ENCODE results near the gene SF3A1. TPM values are rescaled to one million over a fixed set of nuclear protein-coding genes. Genes with fewer than 3 reads are reported as not detected.

SF3A1 gene
- total and polyA plus RNA-seq, 7 experiments from 2014 or later = 83.2 to 341 (median 282) TPM

- intact Hi-C loops (cut with micrococcal nuclease) = no loop called here
- peak overlapping the region; percentile 4 to 96 (median 92) for H3K4me3 Mint-ChIP-seq
- DNase-seq = no peak
- no peaks in the 10 kb centered on the region for H3K9me3 Mint-ChIP-seq
- ChIA-PET POLR2A (interaction anchor here (0.9 to 48.9 kb wide), 7 partner anchors 13 to 101 kb away, joined by 3 to 1265 read pairs (median 6); partner anchors contain the start of genes CASTOR1, CCDC157 and SF3A1), CTCF (interaction anchor here (0.9 to 8.1 kb wide), 3 partner anchors 13 to 34 kb away, joined by 3 to 78 read pairs (median 8); partner anchors contain the start of gene CASTOR1)
- Histone ChIP-seq H3K27ac (ENCODE audit: low read depth, low read length) (peak overlapping the region; percentile 24), H3K9me3 (ENCODE audit: control insufficient read depth in 2 of 3, low read length in 3 of 3) (no peaks in the 10 kb centered on the region), H3K27me3 (ENCODE audit: control insufficient read depth in 2 of 2, insufficient read depth in 2 of 2, low read length in 2 of 2) (no peaks in the 10 kb centered on the region), H3K36me3 (ENCODE audit: control insufficient read depth in 2 of 3, insufficient read depth in 3 of 3, low read length in 3 of 3) (peaks cover 0 to 35% (median 4%) of the 10 kb centered on the region in 3 experiments), H3K4me3 (ENCODE audit: low read length) (peak overlapping the region; percentile 8), H3K4me1 (ENCODE audit: control insufficient read depth in 2 of 2, insufficient read depth in 2 of 2, low read length in 2 of 2) (peaks cover 64 to 79% of the 10 kb centered on the region in 2 donors)
- H3K27ac Mint-ChIP-seq = peak overlapping the region in 8 of 9 donors; percentile 28 to 93 (median 90)
- H3K4me1 Mint-ChIP-seq = peaks cover 73 to 86% (median 79%) of the 10 kb centered on the region in 7 donors
- ATAC-seq = no peak
- H3K27me3 Mint-ChIP-seq = no peaks in the 10 kb centered on the region
- peaks cover 6 to 37% (median 25%) of the 10 kb centered on the region in 5 donors for H3K36me3 Mint-ChIP-seq
These were observed 33.4 kb downstream of the SF3A1 start for GRCh38 chr22:30323246-30323645.

GRCh38 chr22:30321461-30321860 lies 35.2 kb downstream of the SF3A1 start:
- Histone ChIP-seq H3K36me3 (ENCODE audit: control insufficient read depth in 2 of 3, insufficient read depth in 3 of 3, low read length in 3 of 3) (peaks cover 0 to 43% (median 4%) of the 10 kb centered on the region in 3 experiments), H3K4me1 (ENCODE audit: control insufficient read depth in 2 of 2, insufficient read depth in 2 of 2, low read length in 2 of 2) (peaks cover 60 to 87% of the 10 kb centered on the region in 2 donors), H3K9me3 (ENCODE audit: control insufficient read depth in 2 of 3, low read length in 3 of 3) (no peaks in the 10 kb centered on the region), H3K4me3 (ENCODE audit: low read length) (no peak overlapping the region), H3K27ac (ENCODE audit: low read depth, low read length) (peak overlapping the region; percentile 54), H3K27me3 (ENCODE audit: control insufficient read depth in 2 of 2, insufficient read depth in 2 of 2, low read length in 2 of 2) (no peaks in the 10 kb centered on the region)
- ChIA-PET CTCF (interaction anchor here (1.2 to 8.1 kb wide), 3 partner anchors 8 to 32 kb away, joined by 3 to 78 read pairs (median 5); partner anchors contain the start of gene CASTOR1), POLR2A (interaction anchor here (1.6 to 48.9 kb wide), 3 partner anchors 11 to 35 kb away, joined by 4 to 1265 read pairs (median 5); partner anchors contain the start of genes CASTOR1, CCDC157 and SF3A1)
- ATAC-seq (no peak), DNase-seq (no peak)
- Mint-ChIP-seq H3K4me1 (peaks cover 82 to 91% (median 85%) of the 10 kb centered on the region in 7 donors), H3K36me3 (peaks cover 6 to 38% (median 25%) of the 10 kb centered on the region in 5 donors), H3K9me3 (no peaks in the 10 kb centered on the region), H3K4me3 (peak overlapping the region in 8 of 10 donors; percentile 35 to 87 (median 47)), H3K27me3 (no peaks in the 10 kb centered on the region), H3K27ac (peak overlapping the region in 8 of 9 donors; percentile 48 to 98 (median 88))
- intact Hi-C loops (cut with micrococcal nuclease) = no loop called here

GRCh38 chr22:30320021-30320556 lies 36.6 kb downstream of the SF3A1 start:
- Histone ChIP-seq H3K4me3 (ENCODE audit: low read length) (no peak overlapping the region), H3K27ac (ENCODE audit: low read depth, low read length) (peak overlapping the region; percentile 49), H3K4me1 (ENCODE audit: control insufficient read depth in 2 of 2, insufficient read depth in 2 of 2, low read length in 2 of 2) (peaks cover 67 to 100% of the 10 kb centered on the region in 2 donors), H3K36me3 (ENCODE audit: control insufficient read depth in 2 of 3, insufficient read depth in 3 of 3, low read length in 3 of 3) (peaks cover 0 to 34% (median 4%) of the 10 kb centered on the region in 3 experiments), H3K27me3 (ENCODE audit: control insufficient read depth in 2 of 2, insufficient read depth in 2 of 2, low read length in 2 of 2) (no peaks in the 10 kb centered on the region), H3K9me3 (ENCODE audit: control insufficient read depth in 2 of 3, low read length in 3 of 3) (no peaks in the 10 kb centered on the region)
- CTCF ChIA-PET = interaction anchor here (1.2 kb wide), 1 partner anchor 10 kb away, joined by 3 read pairs; no protein-coding TSS in a partner anchor
- Mint-ChIP-seq H3K4me1 (peaks cover 87 to 97% (median 93%) of the 10 kb centered on the region in 7 donors), H3K4me3 (peak overlapping the region in 9 of 10 donors; percentile 25 to 87 (median 51)), H3K9me3 (no peaks in the 10 kb centered on the region), H3K36me3 (peaks cover 6 to 47% (median 29%) of the 10 kb centered on the region in 5 donors), H3K27me3 (no peaks in the 10 kb centered on the region), H3K27ac (peak overlapping the region in 8 of 9 donors; percentile 57 to 98 (median 89))
- POLR2A ChIA-PET = interaction anchor here (1.7 to 48.9 kb wide), 3 partner anchors 13 to 36 kb away, joined by 5 to 1265 read pairs (median 6); partner anchors contain the start of genes CASTOR1, CCDC157 and SF3A1
- no peak for ATAC-seq
- intact Hi-C loops (cut with micrococcal nuclease) = no loop called here
- DNase-seq = no peak

GRCh38 chr22:30318799-30319419 lies 37.8 kb downstream of the SF3A1 start:
- ATAC-seq = peak; percentile 51
- ChIA-PET CTCF (interaction anchor here (0.6 to 0.8 kb wide), 2 partner anchors 56 to 69 kb away, joined by 3 to 4 read pairs; no protein-coding TSS in a partner anchor), POLR2A (interaction anchor here (1.3 to 48.9 kb wide), 2 partner anchors 18 to 38 kb away, joined by 6 to 1265 read pairs (median 6); partner anchors contain the start of genes CASTOR1, CCDC157 and SF3A1)
- peaks cover 86 to 97% (median 92%) of the 10 kb centered on the region in 7 donors for H3K4me1 Mint-ChIP-seq
- no peaks in the 10 kb centered on the region for H3K9me3 Mint-ChIP-seq
- no peak overlapping the region for H3K4me3 ChIP-seq (ENCODE audit: low read length)
- peak overlapping the region; percentile 49 for H3K27ac ChIP-seq (ENCODE audit: low read depth, low read length)
- peak overlapping the region; percentile 1 to 98 (median 89) for H3K27ac Mint-ChIP-seq
- H3K4me1 ChIP-seq (ENCODE audit: control insufficient read depth in 2 of 2, insufficient read depth in 2 of 2, low read length in 2 of 2) = peaks cover 67 to 100% of the 10 kb centered on the region in 2 donors
- H3K36me3 ChIP-seq (ENCODE audit: control insufficient read depth in 2 of 3, insufficient read depth in 3 of 3, low read length in 3 of 3) = peaks cover 0 to 31% (median 4%) of the 10 kb centered on the region in 3 experiments
- peaks cover 6 to 53% (median 23%) of the 10 kb centered on the region in 5 donors for H3K36me3 Mint-ChIP-seq
- no peaks in the 10 kb centered on the region for H3K27me3 ChIP-seq (ENCODE audit: control insufficient read depth in 2 of 2, insufficient read depth in 2 of 2, low read length in 2 of 2)
- intact Hi-C loops (cut with micrococcal nuclease) = loop anchor here in 1 of 2 donors (1.0 kb wide), 1 partner anchor 8 kb away; no protein-coding TSS in a partner anchor
- H3K4me3 Mint-ChIP-seq = peak overlapping the region in 9 of 10 donors; percentile 25 to 87 (median 57)
- H3K27me3 Mint-ChIP-seq = no peaks in the 10 kb centered on the region
- H3K9me3 ChIP-seq (ENCODE audit: control insufficient read depth in 2 of 3, low read length in 3 of 3) = no peaks in the 10 kb centered on the region
- no peak for DNase-seq

- Mint-ChIP-seq H3K36me3 (peaks cover 6 to 54% (median 21%) of the 10 kb centered on the region in 5 donors), H3K27ac (peak overlapping the region in 8 of 9 donors; percentile 51 to 98 (median 90)), H3K27me3 (no peaks in the 10 kb centered on the region), H3K4me1 (peaks cover 84 to 97% (median 90%) of the 10 kb centered on the region in 7 donors), H3K4me3 (peak overlapping the region in 7 of 10 donors; percentile 25 to 87 (median 60)), H3K9me3 (peaks cover 0 to under 1% (median 0%) of the 10 kb centered on the region in 11 donors)
- H3K27ac ChIP-seq (ENCODE audit: low read depth, low read length) = peak overlapping the region; percentile 49
- H3K36me3 ChIP-seq (ENCODE audit: control insufficient read depth in 2 of 3, insufficient read depth in 3 of 3, low read length in 3 of 3) = peaks cover 0 to 31% (median 4%) of the 10 kb centered on the region in 3 experiments
- no peaks in the 10 kb centered on the region for H3K9me3 ChIP-seq (ENCODE audit: control insufficient read depth in 2 of 3, low read length in 3 of 3)
- no peak overlapping the region for H3K4me3 ChIP-seq (ENCODE audit: low read length)
- no peaks in the 10 kb centered on the region for H3K27me3 ChIP-seq (ENCODE audit: control insufficient read depth in 2 of 2, insufficient read depth in 2 of 2, low read length in 2 of 2)
- peaks cover 64 to 99% of the 10 kb centered on the region in 2 donors for H3K4me1 ChIP-seq (ENCODE audit: control insufficient read depth in 2 of 2, insufficient read depth in 2 of 2, low read length in 2 of 2)
- intact Hi-C loops (cut with micrococcal nuclease) = no loop called here
- no peak for DNase-seq
- ChIA-PET CTCF (interaction anchor here (12.2 kb wide), 1 partner anchor 28 kb away, joined by 74 read pairs; the partner anchor contains the start of gene CASTOR1), POLR2A (interaction anchor here (1.3 to 48.9 kb wide), 3 partner anchors 2 to 39 kb away, joined by 6 to 1265 read pairs (median 1265); partner anchors contain the start of genes CASTOR1, CCDC157, SF3A1 and TBC1D10A)
- no peak for ATAC-seq
These were observed 38.9 kb downstream of the SF3A1 start for GRCh38 chr22:30317778-30318177.
